ENCODE results near the gene TNS4. TPM values are rescaled to one million over a fixed set of nuclear protein-coding genes. Genes with fewer than 3 reads are reported as not detected.

Gene TNS4
- total and polyA plus RNA-seq, 2 of the 4 experiments (the other 2 are of a cell fraction) = not detected

DNA sequence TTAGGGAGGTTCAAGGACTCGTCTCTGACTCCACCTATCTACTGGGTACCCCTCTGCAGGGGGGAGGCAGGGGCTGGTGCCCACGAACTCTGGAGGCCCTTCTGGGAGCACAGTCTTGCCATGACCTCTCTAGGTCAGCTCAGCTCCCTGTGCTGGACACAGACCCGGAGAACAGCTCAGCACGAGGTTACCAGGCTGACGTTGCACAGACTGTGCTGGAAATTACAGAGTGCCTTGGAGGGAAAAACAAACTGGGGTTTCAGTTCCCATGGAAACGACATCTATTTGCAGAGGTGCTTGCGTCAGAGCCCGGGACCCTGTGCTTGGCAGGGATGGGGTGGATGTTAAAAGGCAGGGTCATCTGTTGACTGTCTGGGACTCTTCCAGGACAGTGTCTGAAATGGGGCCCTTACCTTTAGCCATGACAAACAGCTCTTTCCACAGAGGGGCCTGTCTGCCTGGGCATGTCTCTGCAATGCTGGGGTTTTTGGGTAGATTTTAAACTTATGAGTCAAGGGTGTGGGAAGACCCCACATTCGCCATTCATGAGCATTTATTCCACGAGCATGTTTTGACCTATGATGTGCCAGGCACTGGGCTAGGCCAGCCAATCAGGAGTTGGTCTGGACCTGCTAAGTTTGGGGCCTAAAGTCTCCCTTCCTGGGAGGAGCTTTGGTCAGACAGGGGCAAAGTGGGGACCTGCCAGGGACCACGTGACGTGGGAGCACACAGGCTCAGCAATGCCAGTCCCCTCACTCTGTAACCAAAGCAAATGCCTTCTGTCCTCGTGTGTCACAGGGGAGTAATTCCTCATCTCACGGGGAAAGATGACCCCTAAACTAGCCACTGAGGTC lies 41.4 kb upstream of the TNS4 start:
- H4K20me1 ChIP-seq (ENCODE audit: insufficient read depth, low read length) = no peaks in the 10 kb centered on the region
- CTCF ChIA-PET = interaction anchor here (0.9 to 1.1 kb wide), 2 partner anchors 67 to 94 kb away, joined by 3 read pairs; no protein-coding TSS in a partner anchor
- dilution Hi-C loops (cut with HindIII; ENCODE audit: low sequenced_read_pairs, unreplicated experiment) (no loop called here), intact Hi-C loops (cut with micrococcal nuclease) (loop anchor here (1.0 kb wide), 1 partner anchor 9 kb away; no protein-coding TSS in a partner anchor), in situ Hi-C loops (cut with MboI; ENCODE audit: low sequenced_read_pairs) (no loop called here)
- no peaks in the 10 kb centered on the region for H3K36me3 ChIP-seq (ENCODE audit: control insufficient read depth, insufficient read depth, low read length)
- ATAC-seq (ENCODE audit: low read depth) = peak; percentile 93
- H2BK120ac ChIP-seq (ENCODE audit: low read depth, low read length) = peak overlapping the region; percentile 100
- no peaks in the 10 kb centered on the region for H3K27me3 ChIP-seq (ENCODE audit: control insufficient read depth, insufficient read depth, low read length)
- peak overlapping the region; percentile 32 for H3K9ac ChIP-seq (ENCODE audit: low read depth, low read length)
- peak overlapping the region; percentile 92 for H4K5ac ChIP-seq (ENCODE audit: low read depth, low read length)
- H3K79me1 ChIP-seq (ENCODE audit: low read depth in 1 of 2, low read length in 2 of 2) = peaks cover 0 to 24% of the 10 kb centered on the region in 2 experiments; a peak in 3 of 4 replicates
- H3K4me2 ChIP-seq (ENCODE audit: low read depth, low read length) = no peak overlapping the region
- peak overlapping the region; percentile 100 for H3K14ac ChIP-seq (replicated peaks; ENCODE audit: low read depth, low read length)
- no peaks in the 10 kb centered on the region for H3K9me3 ChIP-seq (ENCODE audit: control insufficient read depth, insufficient read depth, low read length)
- H2AK9ac ChIP-seq (replicated peaks; ENCODE audit: low read depth, low read length, poor library complexity) = peak overlapping the region; percentile 86
- DNase-seq = peak; percentile 99
- H3K18ac ChIP-seq (ENCODE audit: low read depth, low read length) = peak overlapping the region; percentile 93
- H2BK15ac ChIP-seq (ENCODE audit: low read depth, low read length) = peak overlapping the region; percentile 98
- H3K56ac ChIP-seq (ENCODE audit: extremely low read depth, insufficient read depth, low read length) = peak overlapping the region; percentile 54
- peak overlapping the region; percentile 95 for H3K27ac ChIP-seq (ENCODE audit: insufficient read depth, low read length)
- peak overlapping the region; percentile 80 for H3K23ac ChIP-seq (ENCODE audit: low read depth, low read length)
- WGBS, 2 experiments (ENCODE audit: extremely low coverage in 2 of 2, insufficient read length in 1 of 2) = 0% methylated on average over 1 of the region's 14 CpGs; no CpG with 5 or more reads in 1 of the 2 experiments
- H3K4ac ChIP-seq (ENCODE audit: low read depth, low read length) = peak overlapping the region; percentile 100
- peaks cover 61% of the 10 kb centered on the region for H3K9me1 ChIP-seq (ENCODE audit: insufficient read depth, low read length)
- H2BK20ac ChIP-seq (ENCODE audit: low read depth, low read length) = peak overlapping the region; percentile 100
- H4K8ac ChIP-seq (ENCODE audit: low read depth in 2 of 2, low read length in 2 of 2) = peak overlapping the region; percentile 97 to 99
- POLR2A ChIA-PET (ENCODE audit: unreplicated experiment) = interaction anchor here (0.9 to 1.5 kb wide), 2 partner anchors 8 to 26 kb away, joined by 4 to 5 read pairs; no protein-coding TSS in a partner anchor
- peak overlapping the region; percentile 83 for H2BK5ac ChIP-seq (ENCODE audit: low read depth, low read length, poor library complexity, severe bottlenecking)
- peak overlapping the region; percentile 100 for H2AK5ac ChIP-seq (ENCODE audit: low read depth, low read length)
- no TSS peak for BruUV-seq (replicated peaks)
- no peak overlapping the region for H3K4me3 ChIP-seq (ENCODE audit: insufficient read depth, low read depth, low read length)
- H4K91ac ChIP-seq (ENCODE audit: insufficient read depth, low read depth, low read length) = peak overlapping the region; percentile 100
- peaks cover 38% of the 10 kb centered on the region for H3K4me1 ChIP-seq (ENCODE audit: control insufficient read depth, insufficient read depth, low read length)
- H2AFZ ChIP-seq (replicated peaks; ENCODE audit: low read length, poor library complexity) = peak overlapping the region; percentile 90
- peak; percentile 71; the same call in 1 of the 2 replicates for TF ChIP-seq BHLHE40 (IDR thresholded peaks at IDR 0.05; ENCODE audit: low read depth, low read length)
- TF ChIP-seq MXI1 (IDR thresholded peaks at IDR 0.05; ENCODE audit: borderline replicate concordance, low read depth, low read length) = peak; percentile 76; the same call in 1 of the 2 replicates
- TF ChIP-seq RAD21 (IDR thresholded peaks at IDR 0.05; ENCODE audit: low read length) = peak; percentile 5; the same call in 1 of the 2 replicates
- TF ChIP-seq RCOR1 (IDR thresholded peaks at IDR 0.05; ENCODE audit: insufficient replicate concordance, low read length) = peak; percentile 13
- TF ChIP-seq, protein P1, sequence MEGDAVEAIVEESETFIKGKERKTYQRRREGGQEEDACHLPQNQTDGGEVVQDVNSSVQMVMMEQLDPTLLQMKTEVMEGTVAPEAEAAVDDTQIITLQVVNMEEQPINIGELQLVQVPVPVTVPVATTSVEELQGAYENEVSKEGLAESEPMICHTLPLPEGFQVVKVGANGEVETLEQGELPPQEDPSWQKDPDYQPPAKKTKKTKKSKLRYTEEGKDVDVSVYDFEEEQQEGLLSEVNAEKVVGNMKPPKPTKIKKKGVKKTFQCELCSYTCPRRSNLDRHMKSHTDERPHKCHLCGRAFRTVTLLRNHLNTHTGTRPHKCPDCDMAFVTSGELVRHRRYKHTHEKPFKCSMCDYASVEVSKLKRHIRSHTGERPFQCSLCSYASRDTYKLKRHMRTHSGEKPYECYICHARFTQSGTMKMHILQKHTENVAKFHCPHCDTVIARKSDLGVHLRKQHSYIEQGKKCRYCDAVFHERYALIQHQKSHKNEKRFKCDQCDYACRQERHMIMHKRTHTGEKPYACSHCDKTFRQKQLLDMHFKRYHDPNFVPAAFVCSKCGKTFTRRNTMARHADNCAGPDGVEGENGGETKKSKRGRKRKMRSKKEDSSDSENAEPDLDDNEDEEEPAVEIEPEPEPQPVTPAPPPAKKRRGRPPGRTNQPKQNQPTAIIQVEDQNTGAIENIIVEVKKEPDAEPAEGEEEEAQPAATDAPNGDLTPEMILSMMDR (conservative IDR thresholded peaks at IDR 0.05; ENCODE audit: low read depth, low read length) = no peak
- TF ChIP-seq SMC3 (IDR thresholded peaks at IDR 0.05; ENCODE audit: low read depth, low read length) = no peak
- peak; percentile 89 for TF ChIP-seq CEBPB (IDR thresholded peaks at IDR 0.05; ENCODE audit: low read depth, low read length)
- peak; percentile 44; the same call in 1 of the 2 replicates for TF ChIP-seq MAFK (IDR thresholded peaks at IDR 0.05; ENCODE audit: low read depth, low read length)
- TF ChIP-seq, protein P2, sequence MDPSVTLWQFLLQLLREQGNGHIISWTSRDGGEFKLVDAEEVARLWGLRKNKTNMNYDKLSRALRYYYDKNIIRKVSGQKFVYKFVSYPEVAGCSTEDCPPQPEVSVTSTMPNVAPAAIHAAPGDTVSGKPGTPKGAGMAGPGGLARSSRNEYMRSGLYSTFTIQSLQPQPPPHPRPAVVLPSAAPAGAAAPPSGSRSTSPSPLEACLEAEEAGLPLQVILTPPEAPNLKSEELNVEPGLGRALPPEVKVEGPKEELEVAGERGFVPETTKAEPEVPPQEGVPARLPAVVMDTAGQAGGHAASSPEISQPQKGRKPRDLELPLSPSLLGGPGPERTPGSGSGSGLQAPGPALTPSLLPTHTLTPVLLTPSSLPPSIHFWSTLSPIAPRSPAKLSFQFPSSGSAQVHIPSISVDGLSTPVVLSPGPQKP (IDR thresholded peaks at IDR 0.05; ENCODE audit: borderline replicate concordance, low read depth, low read length) = no peak
- no peak for TF ChIP-seq RFX5 (IDR thresholded peaks at IDR 0.05; ENCODE audit: low read depth, low read length)
- TF ChIP-seq CHD1 (IDR thresholded peaks at IDR 0.05; ENCODE audit: low read depth, low read length) = no peak; the same call in 1 of the 2 replicates
- peak; percentile 27; the same call in 1 of the 2 replicates for TF ChIP-seq NFE2L2 (IDR thresholded peaks at IDR 0.05; ENCODE audit: low read depth, low read length)
- TF ChIP-seq FOS (IDR thresholded peaks at IDR 0.05; ENCODE audit: low read depth, low read length) = peak; percentile 85
- peak; percentile 73 for TF ChIP-seq POLR2A (IDR thresholded peaks at IDR 0.05; ENCODE audit: low read depth, low read length)
